Liver (tissue), 9 donors: ENCODE data around the gene STRADA. TPM values are rescaled to one million over a fixed set of nuclear protein-coding genes. Genes with fewer than 3 reads are reported as not detected.

Source experiments
- DNase-seq: peaks from one replicate; pipeline ENCODE4 v3.0.0-alpha.2; 2017; ENCODE audit warnings: low spot score
- H3K27ac ChIP-seq, 2 donors: one replicate each; pipeline ENCODE4 v1.7.0; 2013; ENCODE audit warnings: inconsistent platforms in 2 of 2, low read length in 2 of 2, control low read depth in 1 of 2, low read depth in 1 of 2, mild to moderate bottlenecking in 1 of 2
- H3K27me3 ChIP-seq, 4 donors: one replicate each; pipeline versions ENCODE4 v1.6.1 to v1.7.0; 2013; ENCODE audit warnings: low read length in 3 of 4, inconsistent platforms in 1 of 4, mild to moderate bottlenecking in 1 of 4, moderate library complexity in 1 of 4; ENCODE audit not compliant: control insufficient read depth in 4 of 4, insufficient read depth in 4 of 4
- H3K36me3 ChIP-seq, 4 donors: one replicate each; pipeline versions ENCODE4 v1.6.1 to v1.7.0; 2013; ENCODE audit warnings: low read length in 3 of 4, mild to moderate bottlenecking in 3 of 4, low read depth in 1 of 4, moderate library complexity in 1 of 4; ENCODE audit not compliant: control insufficient read depth in 4 of 4, insufficient read depth in 3 of 4
- H3K4me1 ChIP-seq, 4 donors: one replicate each; pipeline versions ENCODE4 v1.6.1 to v1.7.0; 2013; ENCODE audit warnings: low read length in 3 of 4, mild to moderate bottlenecking in 3 of 4, moderate library complexity in 1 of 4; ENCODE audit not compliant: control insufficient read depth in 4 of 4, insufficient read depth in 4 of 4
- H3K4me3 ChIP-seq, 3 donors: one replicate each; pipeline versions ENCODE4 v1.6.1 to v1.7.0; 2013; ENCODE audit warnings: low read length in 3 of 3, control low read depth in 1 of 3, low read depth in 1 of 3, mild to moderate bottlenecking in 1 of 3
- H3K9ac ChIP-seq, 2 donors: one replicate each; pipeline ENCODE4 v1.7.0; 2013; ENCODE audit warnings: low read length in 2 of 2, mild to moderate bottlenecking in 2 of 2, moderate library complexity in 2 of 2, control low read depth in 1 of 2, low read depth in 1 of 2
- H3K9me3 ChIP-seq, 4 donors: one replicate each; pipeline versions ENCODE4 v1.6.1 to v1.7.0; 2013; ENCODE audit warnings: low read length in 3 of 4; ENCODE audit not compliant: control insufficient read depth in 4 of 4
- ATF3 ChIP-seq: IDR thresholded peaks from 2 replicates; pipeline ENCODE4 v1.6.1; 2016; ENCODE audit warnings: antibody characterized with exemption
- EGR1 ChIP-seq, 2 donors: IDR thresholded peaks; 2 replicates each; pipeline ENCODE4 v1.6.1; 2016 to 2018; ENCODE audit warnings: antibody characterized with exemption in 2 of 2, low read depth in 2 of 2
- FOXA1 ChIP-seq: IDR thresholded peaks from 2 replicates; pipeline ENCODE4 v1.6.1; 2016; ENCODE audit warnings: antibody characterized with exemption
- FOXA2 ChIP-seq: IDR thresholded peaks from 2 replicates; pipeline ENCODE4 v1.6.1; 2016; ENCODE audit warnings: antibody characterized with exemption
- GABPA ChIP-seq, 2 donors: IDR thresholded peaks in 1 of 2; conservative IDR thresholded peaks in 1 of 2; 2 replicates each; pipeline ENCODE4 v1.6.1; 2016; ENCODE audit warnings: antibody characterized with exemption in 2 of 2, mild to moderate bottlenecking in 1 of 2, moderate library complexity in 1 of 2
- HNF4A ChIP-seq, 2 donors: conservative IDR thresholded peaks; 2 replicates each; pipeline ENCODE4 v1.6.1; 2016; ENCODE audit warnings: antibody characterized with exemption in 2 of 2, mild to moderate bottlenecking in 2 of 2
- HNF4G ChIP-seq: IDR thresholded peaks from 2 replicates; pipeline ENCODE4 v1.6.1; 2016; ENCODE audit warnings: antibody characterized with exemption
- JUND ChIP-seq, 2 donors: IDR thresholded peaks; 2 replicates each; pipeline ENCODE4 v1.6.1; 2016; ENCODE audit warnings: antibody characterized with exemption in 2 of 2
- NR2F2 ChIP-seq: IDR thresholded peaks from 2 replicates; pipeline ENCODE4 v1.6.1; 2016; ENCODE audit warnings: antibody characterized with exemption
- RAD21 ChIP-seq, 2 donors: IDR thresholded peaks; 2 replicates each; pipeline ENCODE4 v1.6.1; 2016; ENCODE audit warnings: antibody characterized with exemption in 2 of 2, mild to moderate bottlenecking in 2 of 2
- RXRA ChIP-seq, 2 donors: IDR thresholded peaks; 2 replicates each; pipeline ENCODE4 v1.6.1; 2017 to 2018; ENCODE audit warnings: antibody characterized with exemption in 2 of 2, mild to moderate bottlenecking in 1 of 2
- SP1 ChIP-seq: IDR thresholded peaks from 2 replicates; pipeline ENCODE4 v1.6.1; 2018; ENCODE audit warnings: antibody characterized with exemption, mild to moderate bottlenecking
- TAF1 ChIP-seq: conservative IDR thresholded peaks from 2 replicates; pipeline ENCODE4 v1.6.1; 2016; ENCODE audit warnings: antibody characterized with exemption, mild to moderate bottlenecking
- ZBTB33 ChIP-seq: IDR thresholded peaks from 2 replicates; pipeline ENCODE4 v1.6.1; 2016; ENCODE audit warnings: antibody characterized with exemption
- WGBS: extraction: QIAGEN DNeasy Blood & Tissue Kit; methylation state at CpG from one replicate; pipeline ENCODE4 v1.1.7; 2013; 5-methylcytosine and 5-hydroxymethylcytosine counted together
- polyA plus RNA-seq, 2 donors: library from polyadenylated mRNA; stranded (reverse) in 1 of 2; unstranded in 1 of 2; fragments of 200-250 nt in 1 of 2; fragments of >200 nt in 1 of 2; fragmentation: Nextera tagmentation in 1 of 2; extraction: Ambion mirVana in 1 of 2; gene quantifications; one replicate each; pipeline versions ENCODE4 v1.2.1 to v1.2.3, GENCODE V29; 2013 to 2015
- total RNA-seq, 2 donors: library from RNA; depleted of rRNA; stranded (reverse); fragments of >200 nt; gene quantifications; one replicate each; pipeline ENCODE4 v1.2.3, GENCODE V29; 2014
- TF ChIP-seq, protein P1 (sequence below): IDR thresholded peaks from 2 replicates; pipeline ENCODE4 v1.6.1; 2016; ENCODE audit warnings: antibody characterized with exemption, mild to moderate bottlenecking
- TF ChIP-seq, protein P2 (sequence below): fragments of 150-350 bp; IDR thresholded peaks from 2 replicates; pipeline ENCODE4 v1.5.1; 2017; ENCODE audit warnings: improper control_type of control experiment, low read depth, low read length; ENCODE audit not compliant: missing input control
- TF ChIP-seq, protein P3 (sequence below): IDR thresholded peaks from 2 replicates; pipeline ENCODE4 v1.6.1; 2016; ENCODE audit warnings: antibody characterized with exemption
- donor health status: healthy.
- donor health status: healthy.
- donor health status: healthy.
- donor health status: healthy.
- donor health status: healthy.

The STRADA gene
- total and polyA plus RNA-seq, 4 donors: 7.7 to 17.9 (median 8.2) TPM

DNA sequence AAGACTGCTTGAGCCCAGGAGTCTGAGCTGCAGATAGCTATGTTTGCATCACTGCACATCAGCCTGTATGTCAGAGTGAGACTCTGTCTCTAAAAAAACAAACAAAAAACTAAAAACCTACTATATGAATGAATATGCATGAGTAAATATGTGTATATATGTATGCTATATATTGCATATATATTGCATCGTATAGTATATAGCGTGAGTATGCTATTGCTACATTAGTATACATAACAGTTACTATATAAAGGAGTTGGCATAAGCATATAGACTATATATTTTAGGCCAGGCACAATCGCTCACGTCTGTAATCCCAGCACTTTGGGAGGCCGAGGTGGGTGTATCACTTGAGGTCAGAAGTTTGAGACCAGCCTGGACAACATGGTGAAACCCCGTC, 48.5 kb upstream of the STRADA start:
- Histone ChIP-seq H3K4me3 (no peak overlapping the region), H3K27me3 (no peaks in the 10 kb centered on the region), H3K9me3 (no peaks in the 10 kb centered on the region), H3K4me1 (no peaks in the 10 kb centered on the region), H3K9ac (no peak overlapping the region), H3K36me3 (peaks cover 11 to 63% (median 49%) of the 10 kb centered on the region in 4 donors), H3K27ac (no peak overlapping the region)
- DNase-seq: no peak
- WGBS: 92% methylated on average over 6 of the region's 6 CpGs
- TF ChIP-seq RAD21 (IDR thresholded peaks at IDR 0.05) (no peak), FOXA1 (no peak), JUND (IDR thresholded peaks at IDR 0.05) (no peak), SP1 (no peak)
- TF ChIP-seq, protein P1, sequence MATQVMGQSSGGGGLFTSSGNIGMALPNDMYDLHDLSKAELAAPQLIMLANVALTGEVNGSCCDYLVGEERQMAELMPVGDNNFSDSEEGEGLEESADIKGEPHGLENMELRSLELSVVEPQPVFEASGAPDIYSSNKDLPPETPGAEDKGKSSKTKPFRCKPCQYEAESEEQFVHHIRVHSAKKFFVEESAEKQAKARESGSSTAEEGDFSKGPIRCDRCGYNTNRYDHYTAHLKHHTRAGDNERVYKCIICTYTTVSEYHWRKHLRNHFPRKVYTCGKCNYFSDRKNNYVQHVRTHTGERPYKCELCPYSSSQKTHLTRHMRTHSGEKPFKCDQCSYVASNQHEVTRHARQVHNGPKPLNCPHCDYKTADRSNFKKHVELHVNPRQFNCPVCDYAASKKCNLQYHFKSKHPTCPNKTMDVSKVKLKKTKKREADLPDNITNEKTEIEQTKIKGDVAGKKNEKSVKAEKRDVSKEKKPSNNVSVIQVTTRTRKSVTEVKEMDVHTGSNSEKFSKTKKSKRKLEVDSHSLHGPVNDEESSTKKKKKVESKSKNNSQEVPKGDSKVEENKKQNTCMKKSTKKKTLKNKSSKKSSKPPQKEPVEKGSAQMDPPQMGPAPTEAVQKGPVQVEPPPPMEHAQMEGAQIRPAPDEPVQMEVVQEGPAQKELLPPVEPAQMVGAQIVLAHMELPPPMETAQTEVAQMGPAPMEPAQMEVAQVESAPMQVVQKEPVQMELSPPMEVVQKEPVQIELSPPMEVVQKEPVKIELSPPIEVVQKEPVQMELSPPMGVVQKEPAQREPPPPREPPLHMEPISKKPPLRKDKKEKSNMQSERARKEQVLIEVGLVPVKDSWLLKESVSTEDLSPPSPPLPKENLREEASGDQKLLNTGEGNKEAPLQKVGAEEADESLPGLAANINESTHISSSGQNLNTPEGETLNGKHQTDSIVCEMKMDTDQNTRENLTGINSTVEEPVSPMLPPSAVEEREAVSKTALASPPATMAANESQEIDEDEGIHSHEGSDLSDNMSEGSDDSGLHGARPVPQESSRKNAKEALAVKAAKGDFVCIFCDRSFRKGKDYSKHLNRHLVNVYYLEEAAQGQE: no peak

DNA sequence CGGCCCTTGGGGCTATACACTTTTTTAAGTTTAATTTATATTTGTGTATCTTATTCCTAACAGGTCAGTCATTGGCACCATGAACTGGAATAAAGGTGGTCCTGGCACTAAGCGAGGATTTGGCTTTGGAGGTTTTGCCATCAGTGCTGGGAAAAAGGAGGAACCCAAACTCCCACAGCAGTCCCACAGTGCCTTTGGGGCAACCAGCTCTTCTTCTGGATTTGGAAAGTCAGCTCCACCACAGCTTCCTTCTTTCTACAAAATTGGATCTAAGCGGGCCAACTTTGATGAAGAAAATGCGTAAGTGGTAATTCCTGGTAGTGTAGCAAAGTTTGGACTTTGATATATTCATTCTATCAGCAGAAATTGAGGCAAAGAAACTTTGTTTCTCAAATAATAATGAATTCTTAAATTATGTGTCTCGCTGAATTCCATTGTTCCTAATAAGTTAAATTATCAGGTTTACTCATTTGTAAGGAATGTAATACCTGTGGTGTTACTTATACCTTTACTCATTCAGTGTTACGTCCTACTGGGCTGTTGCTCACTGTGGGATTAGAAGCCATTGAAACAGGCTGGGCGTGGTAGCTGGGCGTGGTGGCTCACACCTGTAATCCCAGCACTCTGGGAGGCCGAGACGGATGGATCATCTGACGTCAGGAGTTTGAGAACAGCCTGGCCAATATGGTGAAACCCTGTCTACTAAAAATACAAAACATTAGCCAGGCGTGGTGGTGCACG, 45.5 kb upstream of the STRADA start:
- H3K9me3 ChIP-seq: no peaks in the 10 kb centered on the region
- H3K4me3 ChIP-seq: no peak overlapping the region
- no peaks in the 10 kb centered on the region for H3K27me3 ChIP-seq
- H3K4me1 ChIP-seq: peaks cover 0 to 5% (median 0%) of the 10 kb centered on the region in 4 donors
- H3K27ac ChIP-seq: no peak overlapping the region
- WGBS: 95% methylated on average over 13 of the region's 13 CpGs
- H3K36me3 ChIP-seq: peaks cover 8 to 45% (median 26%) of the 10 kb centered on the region in 4 donors
- DNase-seq: no peak
- TF ChIP-seq RAD21 (IDR thresholded peaks at IDR 0.05) (no peak), GABPA (IDR thresholded peaks at IDR 0.05 in 1 of 2, conservative IDR thresholded peaks at IDR 0.05 in 1 of 2) (no peak), ATF3 (no peak), FOXA1 (no peak), TAF1 (no peak), HNF4A (conservative IDR thresholded peaks at IDR 0.05) (no peak), ZBTB33 (no peak), HNF4G (no peak), SP1 (no peak), FOXA2 (no peak), NR2F2 (no peak), RXRA (IDR thresholded peaks at IDR 0.05) (no peak), EGR1 (IDR thresholded peaks at IDR 0.05; ENCODE audit: low read depth in 2 of 2) (no peak)
- TF ChIP-seq, protein P2, sequence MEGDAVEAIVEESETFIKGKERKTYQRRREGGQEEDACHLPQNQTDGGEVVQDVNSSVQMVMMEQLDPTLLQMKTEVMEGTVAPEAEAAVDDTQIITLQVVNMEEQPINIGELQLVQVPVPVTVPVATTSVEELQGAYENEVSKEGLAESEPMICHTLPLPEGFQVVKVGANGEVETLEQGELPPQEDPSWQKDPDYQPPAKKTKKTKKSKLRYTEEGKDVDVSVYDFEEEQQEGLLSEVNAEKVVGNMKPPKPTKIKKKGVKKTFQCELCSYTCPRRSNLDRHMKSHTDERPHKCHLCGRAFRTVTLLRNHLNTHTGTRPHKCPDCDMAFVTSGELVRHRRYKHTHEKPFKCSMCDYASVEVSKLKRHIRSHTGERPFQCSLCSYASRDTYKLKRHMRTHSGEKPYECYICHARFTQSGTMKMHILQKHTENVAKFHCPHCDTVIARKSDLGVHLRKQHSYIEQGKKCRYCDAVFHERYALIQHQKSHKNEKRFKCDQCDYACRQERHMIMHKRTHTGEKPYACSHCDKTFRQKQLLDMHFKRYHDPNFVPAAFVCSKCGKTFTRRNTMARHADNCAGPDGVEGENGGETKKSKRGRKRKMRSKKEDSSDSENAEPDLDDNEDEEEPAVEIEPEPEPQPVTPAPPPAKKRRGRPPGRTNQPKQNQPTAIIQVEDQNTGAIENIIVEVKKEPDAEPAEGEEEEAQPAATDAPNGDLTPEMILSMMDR: no peak
- TF ChIP-seq, protein P1: no peak
- TF ChIP-seq, protein P3, sequence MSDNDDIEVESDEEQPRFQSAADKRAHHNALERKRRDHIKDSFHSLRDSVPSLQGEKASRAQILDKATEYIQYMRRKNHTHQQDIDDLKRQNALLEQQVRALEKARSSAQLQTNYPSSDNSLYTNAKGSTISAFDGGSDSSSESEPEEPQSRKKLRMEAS: no peak
- H3K9ac ChIP-seq: no peak overlapping the region
